Embryonic facial prominence (tissue), 1 donor: ENCODE measurements around the gene NREP.
"Not testable (repeated sequence)": the region's sequence is repeated elsewhere in the genome, so short reads cannot be mapped to it uniquely, and the experiment has no call there.

ENCODE experiments used
- DNase-seq: peaks from one replicate; pipeline ENCODE4 v3.0.0-alpha.2; 2016; ENCODE audit errors: extremely low spot score

NREP gene

DNA sequence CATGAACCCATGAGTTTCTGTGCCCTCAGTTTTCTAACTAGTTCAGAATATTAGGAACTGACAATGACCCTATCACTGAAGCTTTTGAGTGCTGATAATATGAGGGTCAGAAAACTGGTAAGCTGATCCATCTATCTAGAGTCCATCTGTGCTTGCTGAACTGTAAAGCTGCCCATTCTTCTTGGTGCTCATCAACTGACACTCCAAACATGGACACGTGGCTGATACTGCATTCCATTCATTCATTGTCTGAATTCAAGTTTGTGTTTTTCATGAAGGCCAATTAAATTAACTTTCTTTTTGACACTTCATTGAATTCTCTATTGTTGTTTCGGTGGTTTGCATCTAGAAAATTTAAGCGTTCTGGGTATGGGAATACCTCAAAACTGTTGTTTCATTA is 17.6 kb downstream of the NREP start:
- DNase-seq, result no peak

DNA sequence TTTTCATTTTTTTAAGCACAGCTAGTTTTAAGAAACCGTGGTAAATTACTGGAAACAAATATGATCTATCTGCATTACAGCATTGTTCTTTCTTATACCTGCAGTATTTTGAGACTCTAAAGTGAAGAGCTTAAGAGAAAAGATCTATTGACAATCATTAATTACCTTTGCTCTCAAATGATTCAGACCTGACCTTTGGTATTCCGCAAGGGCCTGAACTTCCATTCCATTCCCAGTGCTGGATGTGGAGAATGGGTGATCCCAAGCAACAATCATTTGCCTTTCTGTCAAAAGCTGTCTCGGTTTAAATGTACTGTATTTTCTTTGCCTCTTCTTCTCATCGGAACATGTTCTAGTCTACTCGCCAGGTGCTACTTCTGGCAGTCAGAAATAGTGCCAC is 18.9 kb downstream of the NREP start:
- DNase-seq, result no peak

DNA sequence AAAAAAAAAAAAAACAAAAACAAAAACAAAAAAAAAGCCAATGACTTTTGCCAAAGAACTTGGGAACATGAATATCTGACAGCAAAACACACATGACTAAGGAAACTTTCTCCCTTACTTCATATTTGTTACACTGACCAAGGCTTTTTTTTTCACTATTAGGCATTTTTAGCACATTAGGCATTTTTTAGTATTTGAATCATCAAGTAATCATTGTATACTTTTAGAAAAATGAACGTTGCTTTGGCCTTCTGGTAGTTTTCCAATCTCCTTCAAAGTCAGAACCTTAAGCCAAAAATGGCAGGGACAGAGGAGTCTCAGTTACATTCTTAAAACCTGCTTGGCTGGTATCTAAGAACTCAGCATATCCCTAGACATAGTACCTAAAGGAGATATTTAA is 19.3 kb downstream of the NREP start:
- no peak for DNase-seq

DNA sequence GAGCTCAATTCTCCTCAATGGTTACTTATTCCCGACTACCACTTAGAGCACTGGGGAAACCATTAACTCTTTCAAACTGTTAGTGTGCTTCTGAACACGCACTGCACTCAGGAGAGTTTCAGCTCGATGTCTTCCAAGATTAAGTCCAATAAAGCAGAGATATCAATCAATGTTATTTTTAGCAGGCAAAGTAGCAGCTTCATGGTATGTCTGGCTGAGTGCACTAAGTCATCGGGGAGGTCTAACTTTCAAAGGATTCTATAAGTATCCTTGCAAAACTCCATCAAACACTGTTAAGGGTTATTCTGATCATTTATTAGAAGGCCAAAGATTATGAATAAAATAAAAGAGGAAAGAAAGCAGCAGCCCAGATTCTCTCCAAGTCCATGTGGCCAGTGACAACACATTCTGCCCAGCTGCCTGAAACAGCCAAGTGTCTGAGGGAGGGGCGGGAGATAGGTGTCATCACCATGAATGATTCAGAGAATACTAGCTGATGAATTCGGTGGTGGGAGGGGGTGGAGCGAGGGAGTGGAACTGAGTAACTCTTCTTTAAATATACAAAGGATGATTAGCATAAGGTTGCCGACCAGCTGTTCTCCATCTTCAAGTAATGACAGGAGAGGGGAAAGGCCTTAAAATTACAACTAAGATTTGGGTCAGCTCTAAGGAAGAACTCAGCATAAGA is 21.3 kb downstream of the NREP start:
- DNase-seq, result no peak

DNA sequence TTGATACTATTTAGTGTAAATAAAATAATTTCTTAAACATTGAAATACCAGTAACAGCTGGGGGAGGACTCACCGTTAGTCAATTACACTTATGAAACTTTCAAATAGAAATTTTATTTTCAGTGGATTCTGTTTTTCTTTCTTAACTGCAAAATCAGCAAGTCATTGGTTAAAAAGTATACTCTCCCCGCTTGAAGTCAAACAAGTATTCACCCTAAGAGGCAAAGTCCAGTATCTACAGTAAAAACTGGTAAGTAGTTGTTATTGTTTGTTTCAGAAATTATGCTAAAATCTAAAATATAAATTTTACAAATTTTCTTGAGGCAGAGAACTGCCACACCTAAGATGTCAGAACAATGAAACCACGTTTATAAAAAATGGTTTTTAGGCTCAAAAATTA is 22.4 kb downstream of the NREP start:
- no peak for DNase-seq

DNA sequence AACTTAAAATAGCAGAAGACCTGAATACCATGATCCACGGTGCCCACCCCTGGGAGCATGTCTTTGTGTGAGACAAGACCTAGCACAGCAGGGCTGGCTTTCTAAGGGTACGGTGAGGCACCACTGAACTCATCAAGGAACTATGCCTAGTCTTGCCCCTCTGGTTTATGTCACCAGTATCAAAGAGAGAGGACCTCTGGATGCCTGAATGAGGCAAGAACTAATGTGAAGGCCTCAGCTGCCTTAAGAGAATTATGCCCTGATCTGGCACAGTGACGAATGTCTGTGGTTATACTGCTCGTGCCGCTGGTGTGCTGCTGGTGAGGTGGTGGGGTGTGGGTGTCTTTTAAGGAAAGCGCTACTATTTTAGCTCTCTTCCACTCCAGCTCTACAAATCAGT is 23.0 kb downstream of the NREP start:
- DNase-seq, result no peak

DNA sequence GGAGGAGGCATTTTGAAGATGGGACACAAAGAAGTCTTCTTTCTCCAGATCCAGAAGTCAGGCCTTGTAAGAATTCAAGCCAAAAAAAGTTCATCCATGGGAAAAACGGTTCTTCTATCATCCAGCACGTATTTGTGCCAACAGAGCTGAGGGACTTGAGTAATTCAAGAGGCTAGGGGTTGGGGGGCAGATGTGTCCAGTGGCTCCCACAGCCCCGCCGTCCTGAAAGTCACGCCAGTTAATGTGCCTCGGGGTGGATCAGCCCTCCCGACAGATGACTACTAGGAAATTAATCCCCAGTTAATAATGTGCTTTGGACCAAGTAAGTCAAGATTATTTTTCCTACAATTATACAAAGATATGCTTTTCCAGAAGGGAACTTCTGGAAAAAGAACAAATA is 23.4 kb downstream of the NREP start:
- no peak for DNase-seq

DNA sequence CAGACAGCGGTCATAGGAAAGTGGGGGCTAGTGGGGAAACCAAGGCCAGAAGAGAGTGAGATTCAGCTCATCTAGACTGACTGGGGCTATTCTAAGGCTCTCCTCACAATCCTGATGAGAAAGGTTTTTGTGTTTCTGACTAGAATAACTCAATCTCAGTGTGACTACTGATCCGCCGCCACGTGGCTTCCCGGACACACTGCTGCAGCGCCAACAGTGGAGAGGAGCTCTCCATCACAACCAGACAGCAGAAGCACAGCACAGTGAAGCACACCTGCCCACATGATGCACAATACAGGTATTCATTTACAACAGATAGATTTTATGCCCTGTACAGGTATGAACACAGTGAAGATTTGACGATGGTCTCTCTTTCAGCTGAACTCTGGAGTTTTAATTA is 25.4 kb downstream of the NREP start:
- DNase-seq, result no peak

DNA sequence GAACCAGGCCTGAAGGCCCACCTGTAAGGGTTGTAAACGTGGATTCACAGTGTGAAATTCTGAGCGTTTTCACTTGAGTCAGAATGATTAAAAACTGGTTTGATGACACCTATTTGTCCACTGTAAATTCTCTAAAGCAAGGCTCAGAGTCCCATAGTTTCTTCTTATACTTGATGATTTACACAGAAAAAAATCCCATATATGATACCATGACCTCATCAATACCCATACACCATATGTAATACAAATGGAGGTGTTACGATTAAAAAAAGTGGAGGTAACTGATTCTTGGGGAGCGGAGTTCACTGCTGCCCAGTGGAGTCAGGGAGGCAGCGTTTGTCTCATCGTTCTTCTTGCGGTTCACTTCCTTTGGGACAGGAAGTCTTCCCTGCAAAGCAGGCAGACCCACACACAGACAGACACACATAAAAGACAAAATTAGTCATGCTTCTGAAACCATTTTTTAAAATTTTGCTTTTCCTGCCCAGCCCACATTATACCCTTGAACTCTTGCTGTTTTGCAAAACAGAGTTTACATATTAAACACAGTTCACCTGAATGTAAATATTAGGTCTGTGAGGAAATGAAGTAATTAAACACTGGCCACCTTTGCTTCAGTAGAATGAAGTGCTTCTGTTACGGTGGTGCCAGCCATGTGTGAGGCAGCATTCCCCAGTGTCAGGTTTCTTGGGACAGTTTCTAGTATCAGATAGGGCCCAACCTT is 26.2 kb downstream of the NREP start:
- DNase-seq, result no peak

DNA sequence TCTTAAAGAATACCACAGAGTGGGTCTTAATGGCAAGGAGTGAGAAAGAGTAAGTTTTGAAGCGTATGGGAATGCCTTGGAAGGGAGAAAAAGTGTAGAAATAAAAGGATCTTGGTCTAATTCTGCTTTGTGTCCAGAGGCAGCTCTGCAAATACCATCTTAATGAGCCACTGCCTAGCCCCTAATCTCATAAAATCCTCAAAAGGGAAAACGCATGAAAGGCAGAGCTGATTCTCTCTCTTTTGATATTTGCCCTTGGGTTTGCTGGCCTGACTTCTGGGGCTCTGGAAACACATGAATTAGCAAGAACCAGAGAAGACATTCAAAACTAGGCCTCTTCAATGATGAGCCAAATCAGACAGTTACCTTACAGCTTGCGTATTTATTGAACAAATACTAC is 28.1 kb downstream of the NREP start:
- DNase-seq, result no peak

DNA sequence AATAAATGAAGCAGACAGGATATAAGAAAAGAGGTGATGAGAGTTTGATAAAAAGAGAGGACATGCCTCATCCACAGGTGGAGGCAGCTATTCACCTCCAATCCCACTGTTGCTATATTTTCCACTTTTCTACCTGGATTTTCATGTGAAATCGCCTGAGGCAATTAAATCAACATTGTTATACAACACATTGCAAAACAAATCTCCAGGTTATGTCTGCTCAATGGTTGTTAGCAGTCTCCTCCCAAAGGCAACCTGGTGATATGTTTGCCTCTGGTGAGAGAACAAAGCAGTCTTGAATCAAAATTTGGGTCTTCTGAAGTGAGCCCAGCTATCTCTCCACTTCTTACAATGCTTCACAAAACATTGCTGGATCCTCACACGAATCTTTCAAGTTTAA is 30.0 kb downstream of the NREP start:
- no peak for DNase-seq

DNA sequence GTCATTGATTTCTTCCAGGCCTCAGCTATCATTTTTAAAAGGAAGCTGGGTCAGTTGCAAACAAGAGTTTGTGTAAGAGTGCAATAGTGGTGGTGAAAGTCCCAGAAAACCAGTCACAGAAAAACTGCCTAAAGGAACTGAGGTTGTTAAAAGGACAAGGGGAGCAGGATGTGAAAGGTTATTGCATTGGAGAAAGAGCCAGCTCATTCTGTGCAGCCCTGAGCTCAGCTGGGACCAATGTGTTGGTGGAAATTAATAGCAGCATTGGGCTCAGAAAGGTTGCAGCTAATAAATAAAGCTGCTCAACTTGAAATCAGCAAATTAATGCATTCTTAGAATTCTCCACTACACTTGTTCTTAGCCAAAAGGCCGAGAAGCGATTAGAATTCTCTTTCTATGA is 34.9 kb downstream of the NREP start:
- no peak for DNase-seq

DNA sequence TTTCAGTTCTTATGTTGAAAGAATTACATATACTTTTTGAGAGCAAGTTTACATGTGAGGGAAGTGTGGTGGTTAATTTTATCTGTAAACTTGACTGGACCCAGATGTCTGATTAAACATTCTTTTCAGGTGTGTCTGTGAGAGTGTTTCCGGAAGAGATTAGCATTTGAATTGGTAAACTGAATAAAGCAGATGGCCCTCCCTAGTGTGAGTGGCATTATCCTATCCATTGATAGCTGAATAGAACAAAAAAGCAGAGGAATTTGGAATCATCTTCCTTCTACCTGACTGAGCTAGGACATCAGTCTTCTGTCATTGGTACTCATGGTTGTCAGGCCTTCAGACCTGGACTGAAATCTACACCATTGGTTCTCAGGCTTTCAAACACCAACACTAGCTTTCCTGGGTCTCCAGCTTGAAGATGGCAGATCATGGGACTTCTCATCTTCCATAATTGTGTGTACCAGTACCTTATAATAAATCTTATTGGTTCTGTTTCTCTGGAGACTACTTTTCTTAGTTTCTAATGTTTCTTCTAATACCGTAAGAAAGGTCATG is 36.6 kb downstream of the NREP start:
- no peak for DNase-seq

DNA sequence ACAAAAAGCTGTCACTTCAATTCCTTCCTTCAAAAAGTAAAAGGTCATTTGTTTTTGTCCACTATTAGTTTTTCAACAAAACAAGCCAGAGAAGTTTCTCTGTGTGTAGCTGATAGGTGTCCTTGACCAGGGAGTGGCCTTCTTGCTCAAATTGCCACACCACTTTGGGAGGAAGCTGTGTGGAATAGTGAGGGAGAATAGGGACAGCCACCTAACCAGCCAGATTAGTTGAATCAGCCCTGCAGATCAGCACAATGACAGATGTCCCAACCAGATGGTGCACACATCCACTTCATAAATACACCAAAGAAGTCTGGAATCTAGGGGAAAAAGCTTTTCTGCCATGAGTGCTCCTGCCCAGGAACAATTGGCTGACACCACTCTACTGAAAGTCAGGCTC is 37.2 kb downstream of the NREP start:
- DNase-seq, result no peak

DNA sequence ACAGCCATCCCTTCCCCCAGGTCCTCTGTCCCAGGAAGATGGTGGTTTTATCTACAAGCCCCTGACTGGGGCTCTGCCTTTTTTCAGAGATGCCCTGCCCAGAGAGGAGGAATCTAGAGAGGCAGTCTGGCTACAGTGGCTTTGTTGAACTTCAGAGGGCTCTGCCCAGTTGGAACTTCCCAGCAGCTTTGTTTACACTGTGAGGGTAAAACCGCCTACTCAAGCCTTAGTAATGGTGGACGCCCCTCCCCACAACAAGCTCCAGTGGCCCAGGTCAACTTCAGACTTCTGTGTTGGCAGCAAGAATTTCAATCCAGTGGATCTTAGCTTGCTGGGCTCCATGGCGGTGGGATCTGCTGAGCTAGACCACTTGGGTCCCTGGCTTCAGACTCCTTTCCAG is 40.2 kb downstream of the NREP start:
- DNase-seq, result not testable (repeated sequence)

DNA sequence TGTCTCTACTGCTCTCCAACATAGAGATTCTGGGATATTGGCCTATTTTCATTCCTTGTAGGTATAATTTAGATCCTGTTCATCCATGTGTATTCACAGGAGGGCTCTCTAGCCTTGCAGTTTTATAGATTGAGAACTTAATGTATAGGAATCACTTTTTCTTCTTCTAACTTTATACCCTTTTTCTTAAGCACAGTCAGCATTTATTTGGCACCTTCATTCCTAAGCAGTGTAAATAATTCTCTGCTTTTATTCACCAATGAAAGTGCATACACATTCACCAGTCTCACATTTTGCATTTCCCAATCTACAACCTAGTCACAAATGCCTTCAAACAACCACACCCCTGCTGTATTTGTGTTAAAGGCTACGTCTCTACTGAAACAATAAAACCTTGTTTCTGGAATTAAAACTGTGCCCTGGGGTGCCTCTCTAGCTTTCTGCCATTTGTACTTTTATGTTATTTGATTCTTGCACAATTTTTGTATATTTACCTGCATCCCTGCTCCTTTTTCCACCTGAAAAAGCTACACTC is 49.3 kb downstream of the NREP start:
- no peak for DNase-seq

DNA sequence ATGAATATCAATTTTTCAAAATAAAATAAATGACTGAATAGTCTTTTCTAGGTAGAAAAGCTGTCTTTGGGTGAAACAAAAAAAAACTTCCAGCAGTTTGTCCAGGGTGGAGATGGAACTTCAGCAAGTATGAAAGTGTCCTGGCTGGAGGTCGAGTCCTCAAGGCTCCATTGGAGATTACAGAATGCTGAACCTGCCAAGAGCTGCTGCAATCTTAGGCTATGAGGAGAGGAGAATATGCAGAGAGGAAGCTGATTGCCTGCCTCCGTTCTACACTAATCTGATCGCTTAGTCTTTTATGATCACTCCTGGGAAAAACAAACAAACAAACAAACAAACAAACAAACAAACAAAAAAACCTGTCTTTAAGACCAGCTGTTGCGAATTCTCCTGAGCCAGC is 50.6 kb downstream of the NREP start:
- no peak for DNase-seq

DNA sequence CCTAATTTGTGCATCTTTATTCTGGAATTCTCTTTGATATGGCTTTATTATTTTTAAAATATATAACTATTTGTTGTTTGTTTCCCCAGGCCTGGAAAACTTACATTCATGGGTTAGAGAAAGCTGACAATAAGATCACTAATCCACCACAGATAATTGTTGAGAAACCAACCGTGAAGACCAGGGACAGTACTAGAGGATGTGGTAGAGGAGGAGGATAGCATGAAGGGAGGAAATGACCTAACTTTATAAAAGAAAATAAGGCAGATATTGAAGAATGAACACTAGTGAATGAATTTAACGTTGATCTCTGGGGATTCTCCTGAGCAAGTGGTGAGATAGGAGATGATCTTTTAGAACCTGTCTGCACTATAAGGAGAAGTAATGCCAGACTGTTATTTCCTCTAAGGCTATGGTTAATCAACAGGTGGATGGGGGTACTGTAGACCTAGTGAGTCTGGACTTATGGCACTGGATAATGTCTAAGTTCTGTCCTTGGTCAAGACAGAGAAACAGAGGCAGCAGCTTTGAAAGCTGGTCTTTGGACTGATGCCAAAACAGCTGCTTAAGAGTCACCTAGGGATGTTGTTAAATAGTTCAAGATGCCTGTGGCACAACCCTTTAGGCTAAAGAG is 52.4 kb downstream of the NREP start:
- no peak for DNase-seq

DNA sequence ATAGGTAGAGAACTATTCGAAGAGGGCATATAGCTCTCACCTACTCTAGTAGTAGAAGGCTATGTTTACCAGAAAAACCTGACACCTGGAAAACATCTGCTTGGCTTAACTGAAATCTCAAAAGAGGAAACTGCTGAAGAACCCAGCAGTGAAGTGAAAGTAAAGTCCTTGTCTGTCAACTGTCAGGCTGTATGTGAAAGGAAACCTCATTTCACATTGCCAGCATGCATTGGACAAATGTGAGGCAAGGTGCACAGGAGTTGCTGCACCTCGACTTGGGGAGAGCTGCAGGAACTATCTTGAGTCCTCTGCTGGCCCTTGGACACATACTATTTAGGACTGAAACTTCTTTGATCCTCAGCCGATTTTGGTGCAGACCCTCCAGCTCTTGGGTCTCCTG is 53.3 kb downstream of the NREP start:
- DNase-seq, result no peak

DNA sequence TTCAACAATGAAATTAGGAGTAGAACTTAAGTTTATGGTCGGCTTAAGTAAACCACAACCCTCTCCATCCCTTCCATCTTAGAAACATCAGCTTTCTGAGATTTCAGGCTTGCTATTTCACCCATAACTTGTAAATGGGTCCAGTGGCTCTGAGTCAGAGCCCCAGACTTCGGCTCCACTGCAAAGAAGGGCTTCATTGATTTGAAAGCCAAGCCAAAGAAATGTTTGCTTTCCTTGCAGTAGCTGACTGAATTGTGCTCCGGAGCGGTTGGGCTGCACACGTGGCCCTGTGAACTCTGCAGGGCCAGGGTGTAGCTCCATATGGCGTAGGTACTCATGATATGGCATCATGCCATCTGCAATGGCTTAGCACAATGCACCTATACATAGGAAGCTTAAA is 57.0 kb downstream of the NREP start:
- DNase-seq, result no peak

DNA sequence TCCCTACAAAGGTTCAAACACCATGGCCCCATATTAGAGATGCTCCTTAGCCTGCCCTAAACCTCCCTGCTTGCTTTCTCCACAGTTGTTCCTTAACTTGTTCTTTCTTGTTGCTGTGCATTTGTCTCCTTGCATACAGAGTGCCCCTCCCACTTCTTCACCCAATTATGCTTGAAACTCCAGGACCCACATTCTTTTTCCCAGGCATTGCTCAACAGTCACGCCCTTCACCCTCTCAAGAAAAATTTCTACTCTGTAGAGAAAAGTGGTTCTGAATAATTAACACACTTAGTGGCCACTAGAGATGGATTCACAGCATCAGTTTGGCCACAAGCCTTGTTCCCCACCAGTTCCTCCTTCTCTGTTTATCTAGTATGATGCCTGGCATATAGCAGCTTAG is 57.7 kb downstream of the NREP start:
- DNase-seq, result no peak

DNA sequence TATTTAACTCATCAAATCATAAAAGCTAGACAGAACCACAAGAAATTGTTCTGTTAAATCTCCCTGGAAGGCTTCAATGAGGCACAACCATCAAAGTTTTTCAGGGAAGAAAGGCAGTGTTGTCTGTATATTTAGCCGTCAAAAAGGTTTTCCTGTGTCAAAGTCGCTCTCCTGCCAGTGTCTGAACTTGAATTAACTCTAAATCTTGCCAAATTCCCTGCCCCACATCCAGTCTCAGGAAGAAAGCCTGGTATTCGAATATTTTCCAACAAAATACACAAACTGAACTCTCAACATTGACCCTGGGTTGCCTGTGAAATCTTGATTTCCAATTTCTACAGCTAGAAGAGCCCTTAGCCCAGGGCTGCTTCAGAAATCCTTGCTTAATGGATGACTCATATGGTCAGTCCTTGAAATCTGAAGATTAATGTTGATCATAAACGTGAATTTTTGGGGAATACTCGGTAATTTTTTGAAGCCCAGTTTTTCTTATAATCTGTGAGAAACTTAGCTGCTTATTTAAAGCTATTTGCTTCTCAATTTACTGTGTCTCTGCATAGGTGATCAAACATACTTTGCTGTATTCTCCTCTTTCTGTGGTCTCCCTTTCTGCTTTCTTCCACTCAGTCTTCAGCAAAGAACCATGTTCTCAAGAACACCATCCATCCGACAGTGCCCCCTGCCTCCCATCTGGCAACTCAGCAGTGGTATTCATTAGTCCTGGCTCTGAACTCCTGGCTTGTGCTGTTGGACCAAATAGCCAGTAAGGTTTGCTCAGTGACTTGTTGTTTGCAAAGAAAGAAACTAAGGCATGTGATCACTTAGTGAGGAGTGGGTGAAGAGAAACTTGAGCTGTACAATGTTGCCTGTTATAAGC is 58.9 kb downstream of the NREP start:
- DNase-seq, result no peak
